HG03280 (cell line): ENCODE measurements around the gene SLC6A19.
"Not testable (repeated sequence)": the region's sequence is repeated elsewhere in the genome, so short reads cannot be mapped to it uniquely, and the experiment has no call there.

Experiments used
- ATAC-seq: cut with Tn5 transposase; IDR thresholded peaks from one replicate; pipeline ENCODE4 v1.9.1; 2021; ENCODE audit warnings: mild to moderate bottlenecking, moderate library complexity; ENCODE audit not compliant: unreplicated experiment

Gene SLC6A19

DNA sequence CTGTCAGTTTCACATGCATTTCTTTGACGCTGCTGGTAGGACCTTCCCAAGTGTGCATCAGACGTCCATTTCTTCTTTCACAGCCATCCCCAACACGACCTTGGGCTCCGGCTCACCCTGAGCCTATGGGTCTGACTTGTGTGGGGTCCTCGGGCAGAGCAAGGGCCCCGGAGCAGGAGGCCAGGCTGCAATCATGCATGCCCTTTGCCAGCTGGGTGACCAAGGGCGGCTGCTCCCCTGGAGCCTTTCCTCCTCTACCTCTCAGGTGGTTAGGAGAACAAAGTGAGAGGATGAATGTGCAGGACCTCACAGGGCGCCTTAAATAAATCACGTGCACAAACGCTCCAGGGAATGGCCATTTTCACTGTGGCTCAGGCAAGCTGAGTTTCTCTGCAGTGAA is 60.2 kb downstream of the SLC6A19 start:
- no peak for ATAC-seq

DNA sequence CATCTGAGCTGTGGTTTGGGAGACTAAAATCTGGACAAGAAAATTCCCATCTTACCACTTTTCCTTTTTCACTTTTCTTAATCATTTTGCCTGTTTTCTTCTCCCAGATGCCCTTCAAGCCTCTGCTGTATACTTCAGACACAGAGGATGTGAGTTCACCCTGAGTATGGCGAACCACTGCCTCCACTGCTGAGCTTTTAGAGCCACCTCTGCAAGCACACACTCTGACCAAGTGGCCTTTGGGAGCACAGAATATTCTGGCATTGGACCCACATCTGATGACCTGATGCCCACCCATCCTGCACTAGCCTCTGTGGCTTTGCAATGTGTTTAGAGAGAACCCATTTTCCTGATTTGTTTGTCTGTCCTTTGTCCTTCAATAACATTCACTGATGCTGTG is 61.0 kb downstream of the SLC6A19 start:
- ATAC-seq: no peak

GRCh38 chr5:1264211-1264610 is 62.8 kb downstream of the SLC6A19 start:
- no peak for ATAC-seq

- ATAC-seq: no peak
These were observed 63.6 kb downstream of the SLC6A19 start for GRCh38 chr5:1265026-1265425.

GRCh38 chr5:1265461-1266455 is 64.4 kb downstream of the SLC6A19 start:
- ATAC-seq: no peak

- ATAC-seq: no peak
These were observed 65.4 kb downstream of the SLC6A19 start for GRCh38 chr5:1266791-1267190.

- not testable (repeated sequence) for ATAC-seq
These were observed 66.1 kb downstream of the SLC6A19 start for GRCh38 chr5:1267464-1267863.

GRCh38 chr5:1268056-1268455 is 66.7 kb downstream of the SLC6A19 start:
- ATAC-seq: no peak

GRCh38 chr5:1268666-1269065 is 67.3 kb downstream of the SLC6A19 start:
- no peak for ATAC-seq

GRCh38 chr5:1270426-1270825 is 69.0 kb downstream of the SLC6A19 start:
- no peak for ATAC-seq

DNA sequence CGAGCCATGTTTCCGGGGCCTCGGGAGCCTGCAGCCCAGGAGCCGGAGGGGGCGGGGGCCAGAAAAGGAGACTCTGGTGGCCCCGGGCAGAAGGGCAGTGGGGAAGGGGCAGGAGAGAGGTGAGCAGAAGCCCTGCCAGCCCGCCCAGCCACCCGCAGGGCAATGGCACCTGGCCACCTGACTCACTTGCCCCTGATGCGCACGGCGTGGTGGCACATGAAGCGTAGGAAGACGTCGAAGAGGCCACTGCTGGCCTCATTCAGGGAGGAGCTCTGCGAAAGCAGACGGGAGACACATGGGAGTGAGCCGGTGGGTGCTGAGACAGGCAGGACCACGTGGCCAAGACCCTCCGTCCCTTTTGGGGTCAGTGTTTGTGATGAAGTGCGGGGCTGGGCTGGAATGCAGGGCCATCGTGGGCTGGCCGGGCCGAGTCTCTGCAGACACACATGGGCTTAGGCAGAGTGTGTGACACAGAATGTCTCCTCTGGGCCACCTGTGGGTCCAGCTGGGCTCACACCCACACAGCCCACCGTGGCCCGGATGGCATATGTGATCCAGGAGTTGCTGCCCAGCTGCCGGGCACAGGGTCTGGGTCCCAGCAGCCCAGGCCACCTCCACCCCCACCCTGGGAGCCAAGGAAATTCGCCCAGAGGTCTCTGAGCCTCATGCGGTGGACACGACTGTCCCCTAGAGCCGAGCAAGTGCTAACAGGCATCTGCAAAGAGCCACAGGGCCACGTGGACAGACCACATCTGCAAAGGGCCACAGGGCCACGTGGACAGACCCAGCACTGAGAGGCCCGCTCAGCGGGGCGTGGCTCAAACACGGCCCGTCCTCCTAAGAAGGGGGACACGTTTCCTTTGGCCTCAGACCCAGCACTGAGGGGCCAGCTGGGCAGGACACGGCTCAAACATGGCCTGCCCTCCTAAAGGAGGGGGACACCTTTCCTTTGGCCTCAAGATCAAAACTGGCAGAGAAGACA is 69.8 kb downstream of the SLC6A19 start:
- ATAC-seq: no peak

GRCh38 chr5:1272201-1272600 is 70.8 kb downstream of the SLC6A19 start:
- ATAC-seq: no peak

DNA sequence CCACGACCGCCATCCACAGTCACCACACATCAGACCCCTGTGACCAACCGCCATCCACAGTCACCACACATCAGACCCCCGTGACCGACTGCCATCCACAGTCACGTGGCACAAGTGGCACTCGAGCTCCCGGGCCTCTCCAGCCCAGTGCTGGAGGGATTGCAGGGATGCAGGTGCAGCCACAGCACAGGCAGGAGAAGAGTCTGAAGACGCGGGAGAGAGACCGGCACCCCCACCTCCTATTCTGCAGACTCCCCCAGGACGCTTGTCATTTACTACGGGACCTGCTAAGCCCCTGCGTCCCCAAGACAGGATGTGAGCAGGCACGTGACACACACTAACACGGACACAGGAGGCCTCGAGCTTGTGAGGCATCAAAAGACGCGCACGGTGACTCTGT is 72.3 kb downstream of the SLC6A19 start:
- no peak for ATAC-seq

DNA sequence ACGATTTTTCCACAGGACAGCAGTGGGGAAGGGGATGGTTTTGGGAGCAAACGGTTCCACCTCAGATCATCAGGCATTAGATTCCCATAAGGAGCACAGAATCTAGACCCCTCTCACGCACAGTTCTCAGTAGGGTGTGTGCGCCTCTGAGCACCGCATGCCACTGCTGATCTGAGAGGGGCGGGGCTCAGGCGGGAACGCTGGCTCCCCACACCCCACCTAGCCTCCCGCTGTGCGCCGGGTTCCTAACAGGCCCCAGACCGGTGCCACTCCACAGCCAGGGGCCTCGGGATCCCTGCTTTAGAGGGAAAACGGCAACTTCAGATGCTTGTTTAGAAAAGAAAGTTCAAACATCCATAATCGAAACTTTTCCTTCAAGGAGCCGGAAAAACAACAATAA is 73.1 kb downstream of the SLC6A19 start:
- ATAC-seq: no peak
